Measurements from ENCODE around the gene SIPA1L2.

- TF ChIP-seq CTCF (IDR thresholded peaks at IDR 0.05), result no peak
- no peak for TF ChIP-seq POLR2A (IDR thresholded peaks at IDR 0.05)
These were observed 48.0 kb downstream of the SIPA1L2 start for GRCh38 chr1:232581932-232582331.

Measured in uterus (tissue), 2 donors.